Loucy (cell line): ENCODE results near the gene SLC20A1.
"Not testable (repeated sequence)": the region's sequence is repeated elsewhere in the genome, so short reads cannot be mapped to it uniquely, and the experiment has no call there.

Source experiments
- H2AFZ ChIP-seq: fragments of 200-600 bp; sonication (generic); 2 replicates; pipeline ENCODE4 v1.6.0; 2016; ENCODE audit warnings: antibody characterized with exemption, mild to moderate bottlenecking, low read length, moderate library complexity
- H3F3A ChIP-seq: fragments of 200-600 bp; 2 replicates; pipeline ENCODE4 v1.6.0; 2016; ENCODE audit warnings: antibody characterized with exemption, low read depth, mild to moderate bottlenecking
- H3K27me3 ChIP-seq: fragments of 200-600 bp; sonication (generic); 2 replicates; pipeline ENCODE4 v1.6.1; 2014; ENCODE audit warnings: low read length, mild to moderate bottlenecking; ENCODE audit not compliant: insufficient read depth, poor library complexity, severe bottlenecking
- H3K36me3 ChIP-seq: fragments of 200-600 bp; sonication (generic); 2 replicates; pipeline ENCODE4 v1.6.1; 2016; ENCODE audit warnings: low read length; ENCODE audit not compliant: insufficient read depth
- H3K4me1 ChIP-seq: fragments of 200-600 bp; sonication (generic); 2 replicates; pipeline ENCODE4 v1.5.1; 2014; ENCODE audit warnings: low read length, mild to moderate bottlenecking; ENCODE audit not compliant: insufficient read depth, poor library complexity, severe bottlenecking
- H3K4me2 ChIP-seq: fragments of 200-600 bp; sonication (generic); 2 replicates; pipeline ENCODE4 v1.6.0; 2014; ENCODE audit warnings: antibody characterized with exemption, low read length, low read depth, mild to moderate bottlenecking; ENCODE audit not compliant: poor library complexity, severe bottlenecking
- H3K4me3 ChIP-seq: fragments of 200-600 bp; sonication (generic); 2 replicates; pipeline ENCODE4 v1.5.1; 2014; ENCODE audit warnings: low read length, mild to moderate bottlenecking, mixed read lengths; ENCODE audit not compliant: poor library complexity, severe bottlenecking
- H3K79me2 ChIP-seq: fragments of 200-600 bp; sonication (generic); 2 replicates; pipeline ENCODE4 v1.6.1; 2014; ENCODE audit warnings: low read length; ENCODE audit not compliant: insufficient read depth
- H3K9ac ChIP-seq: fragments of 200-600 bp; sonication (generic); 2 replicates; pipeline ENCODE4 v1.6.0; 2014; ENCODE audit warnings: mild to moderate bottlenecking, low read depth, low read length, moderate library complexity; ENCODE audit not compliant: poor library complexity, severe bottlenecking
- H3K9me2 ChIP-seq: fragments of 200-600 bp; sonication (generic); replicated peaks from 2 replicates; pipeline ENCODE4 v1.6.1; 2016; ENCODE audit warnings: low read depth, low read length, mixed read lengths
- H3K9me3 ChIP-seq: fragments of 200-600 bp; sonication (generic); 2 replicates; pipeline ENCODE4 v1.6.1; 2014; ENCODE audit warnings: mild to moderate bottlenecking, antibody characterized with exemption, low read length, low read depth; ENCODE audit not compliant: insufficient read depth
- H4K20me1 ChIP-seq: fragments of 200-600 bp; sonication (generic); 2 replicates; pipeline ENCODE4 v1.6.0; 2014; ENCODE audit warnings: antibody characterized with exemption, low read length, mild to moderate bottlenecking; ENCODE audit not compliant: insufficient read depth, poor library complexity, severe bottlenecking
- EZH2phosphoT487 ChIP-seq: fragments of 200-600 bp; IDR thresholded peaks from 2 replicates; pipeline ENCODE4 v1.6.1; 2018; ENCODE audit warnings: antibody characterized with exemption, mild to moderate bottlenecking, moderate library complexity, borderline replicate concordance
- TF ChIP-seq, protein P1 (sequence below): fragments of 200-600 bp; sonication (generic); conservative IDR thresholded peaks from 2 replicates; pipeline ENCODE4 v1.5.1; 2014; ENCODE audit warnings: mild to moderate bottlenecking, antibody characterized with exemption, low read length

The SLC20A1 gene

DNA sequence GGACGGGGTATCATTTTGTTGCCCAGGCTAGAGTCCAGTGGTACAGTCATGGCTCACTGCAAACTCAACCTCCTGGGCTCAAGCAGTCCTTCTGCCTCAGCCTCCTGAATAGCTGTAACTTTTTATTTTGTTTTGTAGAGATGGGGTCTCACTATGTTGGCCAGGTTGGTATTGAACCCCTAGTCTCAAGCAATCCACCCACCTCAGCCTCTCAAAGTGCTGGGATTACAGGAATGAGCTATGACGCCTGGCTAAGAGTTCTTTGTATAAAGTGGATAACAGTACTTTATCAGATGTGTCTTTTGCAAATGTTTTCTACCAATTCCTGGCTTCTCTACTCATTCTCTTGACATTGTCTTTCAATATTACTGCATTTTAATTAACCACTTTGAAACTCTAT, 57.9 kb downstream of the SLC20A1 start:
- no peak overlapping the region for H3K4me2 ChIP-seq
- H3K9ac ChIP-seq: no peak overlapping the region
- no peak overlapping the region for H2AFZ ChIP-seq
- no peak for TF ChIP-seq EZH2phosphoT487
- H3K27me3 ChIP-seq: no peaks in the 10 kb centered on the region
- H3K4me3 ChIP-seq: no peak overlapping the region
- H3F3A ChIP-seq: no peaks in the 10 kb centered on the region
- peaks cover 62% of the 10 kb centered on the region for H3K4me1 ChIP-seq
- no peaks in the 10 kb centered on the region for H3K36me3 ChIP-seq
- no peaks in the 10 kb centered on the region for H4K20me1 ChIP-seq
- H3K9me3 ChIP-seq: no peaks in the 10 kb centered on the region
- H3K79me2 ChIP-seq: no peaks in the 10 kb centered on the region
- H3K9me2 ChIP-seq: no peaks in the 10 kb centered on the region

DNA sequence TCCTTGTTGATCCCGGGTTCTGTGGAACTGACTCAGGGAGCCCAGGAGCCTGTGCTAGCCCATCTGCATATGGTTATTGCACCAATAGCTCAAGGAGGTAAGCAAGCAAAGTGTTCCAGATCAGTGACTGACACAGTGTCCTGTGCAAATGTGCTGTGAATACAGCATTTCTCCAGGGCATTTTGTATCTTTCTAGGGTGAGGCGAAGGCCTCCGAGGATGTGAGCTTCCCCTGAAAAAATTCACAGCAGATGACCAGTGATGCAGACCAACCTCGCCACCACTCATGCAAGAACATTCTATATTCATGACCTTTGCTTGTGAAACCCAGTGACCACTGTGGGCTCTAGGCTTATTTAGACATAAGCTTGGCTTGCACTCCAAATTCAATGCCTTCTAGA, 59.8 kb downstream of the SLC20A1 start:
- TF ChIP-seq EZH2phosphoT487: no peak
- TF ChIP-seq, protein P1, sequence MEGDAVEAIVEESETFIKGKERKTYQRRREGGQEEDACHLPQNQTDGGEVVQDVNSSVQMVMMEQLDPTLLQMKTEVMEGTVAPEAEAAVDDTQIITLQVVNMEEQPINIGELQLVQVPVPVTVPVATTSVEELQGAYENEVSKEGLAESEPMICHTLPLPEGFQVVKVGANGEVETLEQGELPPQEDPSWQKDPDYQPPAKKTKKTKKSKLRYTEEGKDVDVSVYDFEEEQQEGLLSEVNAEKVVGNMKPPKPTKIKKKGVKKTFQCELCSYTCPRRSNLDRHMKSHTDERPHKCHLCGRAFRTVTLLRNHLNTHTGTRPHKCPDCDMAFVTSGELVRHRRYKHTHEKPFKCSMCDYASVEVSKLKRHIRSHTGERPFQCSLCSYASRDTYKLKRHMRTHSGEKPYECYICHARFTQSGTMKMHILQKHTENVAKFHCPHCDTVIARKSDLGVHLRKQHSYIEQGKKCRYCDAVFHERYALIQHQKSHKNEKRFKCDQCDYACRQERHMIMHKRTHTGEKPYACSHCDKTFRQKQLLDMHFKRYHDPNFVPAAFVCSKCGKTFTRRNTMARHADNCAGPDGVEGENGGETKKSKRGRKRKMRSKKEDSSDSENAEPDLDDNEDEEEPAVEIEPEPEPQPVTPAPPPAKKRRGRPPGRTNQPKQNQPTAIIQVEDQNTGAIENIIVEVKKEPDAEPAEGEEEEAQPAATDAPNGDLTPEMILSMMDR: no peak
- 0 out of 2 replicates have a peak overlapping the region, but pooled peaks have one; percentile 18 for H2AFZ ChIP-seq
- peak overlapping the region; percentile 60 for H3K9ac ChIP-seq
- no peaks in the 10 kb centered on the region for H3K79me2 ChIP-seq
- no peaks in the 10 kb centered on the region for H3K9me2 ChIP-seq
- H3K36me3 ChIP-seq: no peaks in the 10 kb centered on the region
- no peaks in the 10 kb centered on the region for H4K20me1 ChIP-seq
- peaks cover 66% of the 10 kb centered on the region for H3K4me1 ChIP-seq
- H3K9me3 ChIP-seq: no peaks in the 10 kb centered on the region
- no peaks in the 10 kb centered on the region for H3K27me3 ChIP-seq
- no peaks in the 10 kb centered on the region for H3F3A ChIP-seq
- peak overlapping the region; percentile 47 for H3K4me3 ChIP-seq
- peak overlapping the region; percentile 72 for H3K4me2 ChIP-seq

DNA sequence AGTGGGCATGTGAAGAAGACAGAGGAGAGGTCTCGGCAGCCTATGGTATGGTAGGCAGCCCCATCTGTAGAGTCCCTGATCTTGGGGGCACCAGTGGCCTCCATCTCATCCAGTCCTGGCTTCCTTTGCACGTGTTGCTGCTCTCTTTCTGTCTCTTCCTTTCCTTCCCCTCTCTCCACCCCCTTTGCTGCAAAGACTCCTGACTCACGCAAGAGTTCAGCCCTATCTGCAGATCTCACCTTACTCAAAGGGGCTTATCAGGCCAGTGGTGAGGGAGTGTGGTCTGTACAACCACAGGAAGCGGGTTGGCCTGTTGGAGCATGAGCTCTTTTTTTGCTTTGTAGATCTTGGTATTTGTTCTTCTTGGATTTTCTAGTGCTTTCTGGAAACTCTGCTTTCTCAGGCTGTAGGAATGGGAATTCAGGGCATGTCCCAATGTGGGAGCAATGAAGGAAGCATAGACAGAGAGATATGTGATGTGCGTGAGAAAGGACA, 60.5 kb downstream of the SLC20A1 start:
- Histone ChIP-seq H3K79me2 (no peaks in the 10 kb centered on the region), H3K4me2 (peak overlapping the region; percentile 72), H4K20me1 (no peaks in the 10 kb centered on the region), H3K9me3 (no peaks in the 10 kb centered on the region), H3K27me3 (no peaks in the 10 kb centered on the region), H3K36me3 (no peaks in the 10 kb centered on the region), H3K9ac (peak overlapping the region; percentile 60), H2AFZ (0 out of 2 replicates have a peak overlapping the region, but pooled peaks have one; percentile 18), H3K4me1 (peaks cover 68% of the 10 kb centered on the region), H3F3A (no peaks in the 10 kb centered on the region), H3K4me3 (peak overlapping the region; percentile 56), H3K9me2 (no peaks in the 10 kb centered on the region)
- TF ChIP-seq, protein P1: no peak
- TF ChIP-seq EZH2phosphoT487: no peak

DNA sequence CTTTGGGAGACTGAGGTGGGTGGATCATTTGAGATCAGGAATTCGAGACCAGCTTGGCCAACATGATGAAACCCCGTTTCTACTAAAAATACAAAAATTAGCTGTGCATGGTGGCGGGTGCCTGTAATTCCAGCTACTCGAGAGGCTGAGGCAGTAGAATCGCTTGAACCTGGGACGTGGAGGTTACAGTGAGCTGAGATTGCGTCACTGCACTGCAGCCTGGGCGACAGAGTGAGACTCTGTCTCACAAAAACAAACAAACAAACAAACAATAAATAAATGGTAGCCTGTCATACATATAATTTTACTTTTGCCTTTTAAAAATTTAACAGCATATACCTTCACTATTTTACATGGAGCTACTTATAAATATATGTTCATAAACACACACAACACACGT, 61.2 kb downstream of the SLC20A1 start:
- not testable (repeated sequence) for H3K9me2 ChIP-seq, H3K79me2 ChIP-seq, H3K9me3 ChIP-seq, H2AFZ ChIP-seq, H3K27me3 ChIP-seq, H3K36me3 ChIP-seq, H3K4me3 ChIP-seq, H3F3A ChIP-seq, H4K20me1 ChIP-seq
- Histone ChIP-seq H3K4me1 (peaks cover 66% of the 10 kb centered on the region), H3K9ac (peak overlapping the region; percentile 50), H3K4me2 (peak overlapping the region; percentile 72)
